HG03108 (cell line): ENCODE measurements around the gene CCDC187.

Experiments
- ATAC-seq: cut with Tn5 transposase; IDR thresholded peaks from one replicate; pipeline ENCODE4 v1.9.1; 2021; ENCODE audit warnings: moderate library complexity; ENCODE audit not compliant: unreplicated experiment

CCDC187 gene

DNA sequence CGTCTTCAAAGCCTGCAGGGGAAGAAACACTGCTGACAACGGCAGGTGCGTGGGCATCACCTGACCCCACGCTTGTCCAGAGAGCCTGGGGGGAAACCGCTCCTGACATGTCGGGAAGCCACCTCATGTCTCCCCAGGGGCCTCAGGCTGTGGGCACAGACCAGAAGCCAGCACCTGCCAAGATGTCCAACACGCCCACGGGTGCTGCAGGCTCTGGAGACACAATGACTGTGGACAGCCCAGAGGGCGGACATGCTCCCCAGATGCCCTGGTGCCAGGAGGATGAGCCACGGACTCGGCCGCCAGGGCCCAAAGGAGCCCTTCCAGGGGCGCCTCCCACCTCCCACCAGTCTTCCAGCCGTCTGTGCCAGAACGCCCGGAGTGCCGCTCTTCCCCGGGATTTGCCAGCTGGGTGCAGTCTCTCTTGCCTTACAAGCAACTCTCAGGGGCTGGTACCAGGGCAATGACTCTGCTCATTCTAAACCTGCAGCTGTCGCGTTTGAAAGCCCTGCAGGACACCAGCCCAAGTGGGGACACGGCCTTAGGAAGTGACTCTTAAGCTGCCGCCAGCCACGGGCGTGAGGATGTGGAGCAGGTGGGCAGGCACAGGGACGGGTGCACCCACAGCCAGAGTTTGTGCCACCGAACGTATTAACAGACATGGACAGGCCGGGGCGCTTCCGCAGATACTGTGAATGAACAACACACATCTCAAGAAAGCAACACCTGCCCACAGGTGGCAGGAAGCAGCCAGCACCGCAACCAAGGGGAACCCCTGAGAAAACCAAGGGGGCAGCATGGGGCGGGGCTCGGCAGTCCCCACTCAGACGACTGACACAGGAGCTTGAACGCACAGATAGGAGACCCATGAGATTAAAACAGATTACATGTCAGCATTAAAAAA, 92.2 kb downstream of the CCDC187 start:
- no peak for ATAC-seq

DNA sequence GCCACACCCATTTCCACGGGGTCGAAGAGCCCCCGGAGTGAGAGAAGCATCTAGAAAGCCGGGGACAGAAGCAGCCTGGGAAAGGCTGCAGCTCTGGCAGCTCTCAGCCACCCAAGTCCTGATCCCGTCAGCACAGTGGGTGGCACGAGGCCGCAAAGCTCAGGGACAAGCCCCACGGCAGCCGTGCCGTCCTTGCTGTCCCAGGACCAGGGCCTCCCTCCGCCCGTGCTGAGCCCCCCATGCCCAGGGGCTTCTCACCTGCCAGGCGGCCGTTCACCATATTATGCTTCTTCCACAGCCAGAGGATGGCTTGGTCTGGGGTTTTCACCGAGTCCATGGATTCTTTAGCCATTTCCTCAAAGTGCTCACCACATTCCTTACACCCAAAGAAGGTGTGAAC, 92.9 kb downstream of the CCDC187 start:
- no peak for ATAC-seq

DNA sequence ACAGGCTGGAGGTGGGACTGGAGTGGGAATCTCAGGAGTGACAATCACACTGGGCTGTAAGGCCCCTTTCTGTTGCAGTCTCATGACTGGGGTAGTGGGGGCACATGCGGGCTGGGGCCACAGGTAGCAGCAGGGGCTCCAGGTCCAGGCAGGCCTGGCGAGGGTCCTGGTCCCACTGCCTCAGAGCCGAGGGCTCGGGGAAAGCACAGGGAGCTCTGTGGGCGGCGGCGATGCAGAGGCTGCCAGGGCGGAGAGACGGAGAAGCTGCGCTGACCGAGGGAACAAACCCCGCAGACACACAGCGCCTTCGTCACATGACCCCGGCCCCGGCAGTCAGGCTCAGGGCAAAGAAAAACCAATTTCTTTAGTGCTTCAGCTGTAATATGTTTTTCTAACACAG, 93.6 kb downstream of the CCDC187 start:
- no peak for ATAC-seq

DNA sequence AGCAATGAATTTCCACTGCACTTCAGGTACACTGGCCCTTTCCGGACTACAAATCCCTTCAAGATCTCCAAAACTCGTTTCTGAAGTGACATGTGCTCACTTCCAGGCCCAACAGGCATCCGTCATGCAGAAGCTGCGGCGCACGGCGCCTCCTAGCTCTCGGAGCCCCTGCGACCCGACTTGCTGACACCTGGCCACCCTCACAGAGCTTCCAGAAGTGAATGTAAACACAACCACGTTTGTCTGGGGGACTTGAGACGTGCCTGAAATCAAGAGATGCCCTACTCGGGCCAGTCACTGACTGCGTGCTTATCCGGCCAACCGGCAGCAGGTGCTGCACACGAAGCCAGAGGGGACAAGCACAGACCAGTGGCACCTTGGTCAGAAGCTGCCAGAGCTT, 94.1 kb downstream of the CCDC187 start:
- ATAC-seq: no peak

DNA sequence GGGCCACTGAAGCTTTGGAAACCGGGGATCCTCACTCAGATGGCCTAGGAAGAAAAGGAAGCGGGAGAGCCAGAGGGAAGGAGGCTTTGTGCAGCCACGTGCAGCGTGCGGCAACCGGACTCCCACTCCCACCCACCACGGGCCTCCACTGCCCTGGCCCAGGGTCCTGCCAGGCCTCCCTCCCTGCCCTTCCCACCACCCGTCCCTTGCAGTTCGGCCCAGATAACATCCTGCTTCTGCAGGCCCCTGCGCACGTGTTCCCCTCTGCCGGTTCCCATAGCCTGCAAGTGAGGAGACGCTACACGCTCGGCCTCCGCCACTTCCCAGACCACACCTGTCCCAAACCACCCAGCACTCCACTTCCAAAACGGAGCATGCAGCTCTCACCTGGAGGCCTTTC, 94.7 kb downstream of the CCDC187 start:
- ATAC-seq: no peak

DNA sequence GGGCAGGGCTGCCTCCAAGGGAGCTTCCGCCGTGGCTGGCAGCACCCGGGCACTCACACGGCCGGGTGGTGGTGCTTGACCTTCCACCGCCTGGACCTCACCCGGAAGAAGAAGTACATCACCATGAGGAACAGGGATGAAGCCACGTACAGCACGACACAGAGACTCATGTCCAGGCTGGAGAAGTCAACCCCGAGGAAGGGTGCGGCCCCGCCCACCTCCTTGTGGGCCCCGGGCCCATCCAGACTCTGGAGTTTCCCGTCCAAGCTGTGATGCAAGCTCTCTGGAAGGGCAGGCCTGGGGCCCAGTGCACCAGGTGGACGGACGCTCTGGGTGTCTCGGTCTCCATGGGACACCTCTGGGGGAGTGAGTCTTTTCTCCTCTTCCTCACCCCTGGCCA, 95.2 kb downstream of the CCDC187 start:
- no peak for ATAC-seq

DNA sequence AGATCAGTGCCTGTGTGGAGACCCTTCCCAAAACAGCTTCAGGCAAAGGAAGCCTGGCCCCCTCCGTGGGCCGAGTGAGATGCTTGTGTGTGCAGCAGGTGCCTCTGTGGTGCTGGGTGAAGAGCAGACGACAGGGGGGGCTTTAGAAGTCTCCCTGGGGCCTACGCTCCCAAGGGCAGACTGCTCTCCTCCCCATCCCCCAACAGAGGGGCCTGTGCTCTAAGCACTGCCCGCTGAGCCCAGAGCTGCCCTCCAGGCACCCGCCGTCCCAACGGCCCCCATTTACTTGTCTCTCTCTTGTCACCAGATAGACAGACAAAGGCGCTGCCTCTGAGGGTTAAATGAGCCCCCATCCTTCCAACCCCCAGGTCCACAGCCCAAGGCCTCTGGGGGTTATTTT, 96.3 kb downstream of the CCDC187 start:
- no peak for ATAC-seq

DNA sequence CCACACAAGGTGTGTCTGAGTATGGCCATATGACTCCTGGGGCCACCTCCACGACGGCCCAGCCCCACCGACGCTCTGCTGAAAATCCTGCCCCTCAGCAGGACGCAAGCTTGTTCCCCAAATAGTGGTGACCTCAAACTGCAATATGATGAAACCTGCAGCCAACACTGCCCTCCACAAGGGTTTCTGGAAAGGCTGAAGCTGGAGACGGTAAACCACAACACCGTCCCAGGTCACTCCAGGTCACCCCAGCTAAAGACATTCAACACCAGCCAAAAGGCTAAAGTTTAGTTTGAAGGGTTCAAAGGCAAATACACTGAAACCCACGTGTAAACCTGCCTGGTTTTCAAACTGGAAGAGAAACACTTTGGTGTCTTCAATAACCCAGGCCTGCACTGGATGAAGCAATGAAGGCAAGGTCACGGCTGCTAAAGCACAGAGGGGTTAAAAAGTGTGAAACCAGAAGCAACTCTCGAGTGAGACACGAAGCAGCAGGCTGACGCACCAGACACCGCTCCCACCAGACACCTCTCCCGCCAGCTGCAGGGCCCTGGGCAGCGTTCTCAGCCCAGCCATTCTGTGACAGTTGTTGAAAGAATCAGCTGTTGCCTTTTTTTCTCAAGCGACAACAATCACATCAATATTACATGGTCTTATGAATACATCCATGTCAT, 97.2 kb downstream of the CCDC187 start:
- ATAC-seq: no peak

DNA sequence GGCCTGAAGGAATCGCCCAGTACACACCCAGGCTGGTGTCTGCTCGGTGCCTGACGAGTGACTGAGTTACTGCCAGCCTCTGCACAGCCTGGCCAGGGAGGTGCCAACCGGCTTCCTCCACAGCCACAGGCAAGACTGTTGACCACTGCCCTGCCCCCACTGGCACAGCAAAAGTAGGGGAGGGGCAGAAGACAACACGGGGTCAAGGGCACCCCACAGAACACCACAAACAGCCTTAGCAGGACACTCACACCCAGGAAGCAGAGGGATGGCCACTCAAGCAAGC, 98.2 kb downstream of the CCDC187 start:
- ATAC-seq: no peak

DNA sequence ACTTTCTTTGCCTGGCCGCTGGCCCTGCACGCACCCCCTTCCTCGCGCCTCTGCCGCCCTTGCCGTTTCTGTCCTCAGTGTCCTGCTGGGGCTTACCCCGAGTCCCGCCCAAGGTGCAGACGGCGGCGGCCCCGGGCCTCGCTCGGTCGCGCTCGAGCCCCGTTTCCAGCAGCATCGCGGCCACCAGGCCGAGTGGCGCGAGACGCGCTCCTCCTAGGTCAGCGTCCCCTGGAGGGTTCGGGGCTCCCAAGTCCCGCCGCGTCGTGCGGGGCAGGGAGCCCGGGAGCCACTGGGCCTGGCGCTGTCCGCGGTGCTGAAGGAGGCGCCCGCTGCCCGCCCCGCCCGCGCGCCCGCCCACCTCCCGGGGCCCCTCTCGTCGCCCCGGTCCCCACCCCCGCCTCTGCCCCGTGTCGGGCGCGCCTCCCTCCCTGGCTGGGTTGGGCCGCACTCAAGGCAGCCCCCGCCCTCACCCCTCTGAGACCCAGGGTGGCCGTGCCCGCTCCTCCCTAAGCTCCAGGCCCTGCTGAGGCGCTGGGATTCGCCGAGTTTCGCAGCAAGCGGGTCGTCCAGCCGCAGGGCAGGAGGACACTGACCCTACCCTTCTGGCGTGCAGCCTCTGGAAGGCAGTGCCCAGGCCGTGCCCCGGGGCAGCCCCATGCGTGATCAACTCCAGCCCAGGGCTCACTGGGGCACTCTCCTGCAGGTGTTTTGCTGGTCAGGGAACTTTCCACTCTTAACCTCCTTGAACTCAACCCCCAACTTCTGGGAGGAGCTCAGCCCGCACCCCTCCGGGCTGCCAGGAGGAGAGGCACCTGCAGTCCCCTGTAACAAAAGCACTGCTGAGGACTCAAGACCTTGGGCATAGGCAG, 98.8 kb downstream of the CCDC187 start, which contains the start of gene LHX3:
Gene LHX3 (minus strand): TSS at position 291 of the 869 bp plus-strand sequence. CDS start 116 bp downstream, at position 175.
- no peak for ATAC-seq

DNA sequence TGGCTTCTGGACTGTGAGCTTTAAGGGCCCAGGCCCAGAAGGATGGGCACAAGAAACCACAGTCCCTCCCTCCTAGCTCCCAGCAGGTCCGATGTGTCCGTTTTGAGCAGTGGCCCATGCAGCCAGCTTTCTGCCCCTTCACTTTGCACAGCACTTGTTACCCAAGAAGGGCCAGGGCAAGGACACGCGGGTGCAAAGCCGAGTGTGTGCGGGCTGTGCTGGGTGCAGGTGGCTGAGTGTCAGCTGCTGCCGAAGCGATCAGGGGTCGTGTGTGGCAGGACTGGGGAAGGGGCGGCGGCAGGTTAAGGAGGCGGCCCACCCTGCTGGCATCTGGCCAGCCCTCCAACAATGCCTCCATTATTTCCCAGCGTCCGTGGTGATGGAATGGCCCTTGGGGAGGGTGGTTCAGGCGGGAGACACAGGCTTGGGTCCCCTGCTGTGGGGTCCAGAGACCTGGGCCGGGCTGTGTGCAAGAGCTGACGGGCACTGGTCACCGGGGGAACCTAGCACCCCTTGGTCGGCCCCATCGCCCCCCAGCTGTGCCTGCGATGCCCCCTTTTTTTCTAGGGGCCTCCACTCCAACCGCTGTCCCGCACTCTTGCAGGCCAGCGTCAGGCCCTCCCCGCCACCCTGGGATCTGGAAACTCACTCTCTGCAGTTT, 99.6 kb downstream of the CCDC187 start:
- no peak for ATAC-seq

DNA sequence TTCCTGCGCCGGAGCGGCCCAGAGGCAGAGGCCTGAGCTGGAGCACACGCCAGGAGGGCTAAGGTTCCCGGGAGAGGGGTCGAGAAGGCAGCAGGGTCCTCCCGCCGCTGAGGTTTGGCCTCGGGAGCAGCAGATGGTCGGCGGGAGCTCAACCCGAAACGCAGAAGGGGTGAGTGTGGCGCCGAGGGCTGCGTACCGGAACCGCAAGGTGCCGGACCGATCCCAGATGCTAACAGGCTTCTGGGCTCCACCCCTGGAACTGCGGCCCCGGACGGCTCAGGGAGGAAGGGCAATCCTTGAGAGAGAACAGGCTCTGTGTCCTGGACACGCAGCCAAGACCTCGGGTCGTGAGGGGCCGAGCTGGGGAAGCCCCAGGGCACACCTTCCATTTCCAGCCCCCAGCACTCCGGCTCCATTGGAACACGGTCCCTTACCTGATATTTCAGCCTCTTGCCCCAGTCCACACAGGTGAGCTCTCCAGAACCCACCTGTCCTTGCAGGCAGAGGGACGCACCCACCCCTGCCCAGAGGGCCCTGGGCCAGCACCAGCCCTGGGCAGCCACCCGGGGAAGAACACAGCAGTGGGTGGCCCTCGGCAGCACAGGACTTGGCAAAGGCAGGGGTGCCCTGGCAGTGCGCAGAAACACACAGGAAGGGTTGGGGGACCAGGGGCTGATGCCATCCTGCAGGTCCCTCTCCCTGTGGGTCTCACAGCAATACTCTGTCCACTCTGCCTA, 100.3 kb downstream of the CCDC187 start:
- no peak for ATAC-seq

DNA sequence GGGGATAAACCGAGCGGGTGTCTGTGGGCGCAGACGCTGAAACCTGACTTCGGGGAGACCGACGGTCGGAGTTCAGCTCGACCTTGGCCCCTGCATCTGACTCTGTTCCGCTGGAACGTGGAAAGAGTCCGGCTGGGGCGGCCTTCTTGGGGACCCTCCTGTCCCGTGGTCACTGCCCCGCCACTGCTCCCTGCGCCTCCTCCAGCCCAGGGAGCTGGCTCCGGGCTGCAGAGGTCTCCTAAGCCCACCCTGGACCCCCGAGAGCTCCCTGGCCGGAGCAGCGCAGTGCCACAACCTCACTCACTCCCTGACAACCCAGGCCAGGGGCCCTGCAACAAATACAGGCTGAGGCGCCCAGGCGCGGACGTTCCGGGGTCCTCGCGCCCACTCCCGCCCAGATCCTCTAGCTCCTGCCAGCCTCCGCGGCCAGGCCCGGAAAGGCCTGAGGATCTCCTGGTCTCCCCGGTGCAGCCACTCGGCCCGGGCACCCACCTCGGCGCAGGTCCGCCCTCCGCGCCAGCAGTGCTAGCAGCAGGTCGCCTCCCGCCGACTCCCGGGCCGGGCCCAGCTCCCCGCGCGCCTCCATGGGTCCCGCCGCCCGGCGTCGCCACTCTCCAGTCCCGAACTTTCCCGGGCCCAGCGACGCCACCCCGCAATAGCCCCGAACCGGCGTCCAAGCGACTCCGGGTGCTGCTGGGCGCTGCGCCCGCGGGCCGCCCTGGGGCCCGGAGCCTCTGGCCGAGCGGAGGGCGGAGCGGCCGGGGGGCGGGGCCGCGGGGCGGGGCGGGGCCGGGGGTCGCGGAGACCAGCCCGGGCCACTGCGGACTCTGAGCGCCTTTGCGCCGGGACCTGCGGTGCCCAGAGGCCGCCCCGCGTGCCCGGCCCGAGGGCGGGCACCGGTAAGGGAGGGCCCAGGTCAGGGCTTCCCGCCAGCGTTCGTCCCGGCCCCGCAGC, 101.2 kb downstream of the CCDC187 start:
- ATAC-seq: no peak

DNA sequence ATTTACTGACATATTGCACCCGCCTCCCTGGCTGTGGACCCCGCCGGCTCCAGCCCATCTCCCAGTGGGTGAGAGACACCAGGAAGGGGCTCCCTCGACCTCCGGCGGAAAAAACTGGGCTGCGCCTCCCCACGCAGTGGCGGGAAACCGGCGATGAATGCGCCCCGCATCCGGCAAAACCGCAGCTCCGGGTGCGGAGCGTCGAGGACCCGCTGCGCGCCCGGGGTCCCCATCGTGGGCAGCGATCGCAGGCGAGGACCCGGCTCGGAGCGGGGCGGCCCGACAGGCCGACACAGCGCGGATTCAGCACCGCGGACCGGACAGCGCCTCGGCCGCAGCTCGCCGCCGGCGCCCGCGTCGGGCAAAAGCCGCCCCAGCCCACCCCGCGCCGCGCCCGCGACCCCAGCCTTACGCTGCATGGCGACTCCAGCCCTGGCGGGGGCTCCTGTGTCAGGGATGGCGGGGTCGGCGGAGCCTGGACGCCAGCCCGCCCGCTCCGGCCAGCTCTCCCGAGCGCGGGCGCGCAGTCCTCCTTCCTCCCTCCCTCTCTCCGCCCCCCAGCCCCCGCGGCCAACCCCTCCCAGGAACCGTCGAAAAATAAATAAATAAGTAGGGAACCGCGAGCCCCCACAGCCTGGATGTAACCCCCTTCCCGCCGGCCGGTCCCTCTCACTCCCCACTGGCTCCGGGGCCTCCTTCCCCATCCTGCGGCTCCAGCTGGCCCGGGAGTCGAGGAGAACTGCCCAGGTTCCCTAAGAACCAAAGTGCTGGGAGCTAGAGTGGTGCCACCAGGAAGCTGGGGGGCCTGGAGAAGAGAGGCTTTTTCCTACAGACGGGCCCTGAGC, 102.1 kb downstream of the CCDC187 start:
- ATAC-seq: no peak

DNA sequence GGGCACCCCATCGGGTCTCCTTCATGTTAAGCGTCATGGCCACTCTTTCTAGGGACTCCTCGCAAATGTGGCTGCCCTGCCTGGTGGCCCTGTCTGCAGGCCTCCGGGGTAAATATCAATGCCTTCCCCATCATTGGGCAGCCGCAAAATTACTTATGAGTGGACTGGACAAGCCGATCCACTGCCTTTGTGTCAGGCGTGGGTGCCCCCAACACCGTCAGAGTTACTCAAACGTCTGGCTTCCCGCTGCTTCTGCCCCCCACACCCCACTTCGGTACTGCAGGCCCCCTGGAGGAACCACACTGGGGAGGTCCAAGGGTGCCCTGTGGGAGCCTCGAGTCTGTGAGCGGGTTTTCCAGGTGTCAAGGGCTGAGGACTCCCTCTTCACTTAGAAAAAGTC, 102.7 kb downstream of the CCDC187 start:
- no peak for ATAC-seq

DNA sequence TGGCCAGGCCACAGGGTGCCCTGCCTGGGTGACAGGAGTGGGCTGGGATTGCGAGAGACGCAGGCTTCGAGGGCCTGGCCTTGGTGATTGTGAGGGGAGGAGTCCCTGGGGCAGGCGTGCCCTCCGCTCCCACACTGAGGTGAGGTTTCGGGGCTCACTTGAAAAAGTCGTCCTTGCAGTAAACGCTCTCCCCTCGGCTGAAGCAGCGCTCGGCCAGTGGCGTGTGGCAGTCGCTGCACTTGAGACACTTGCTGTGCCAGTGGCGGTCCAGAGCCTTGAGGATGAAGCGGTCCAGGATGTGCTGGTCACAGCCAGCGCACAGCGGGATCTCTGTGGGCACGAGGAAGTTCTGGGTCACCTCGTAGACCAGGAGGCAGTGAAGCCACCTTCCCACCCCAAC, 103.5 kb downstream of the CCDC187 start:
- ATAC-seq: no peak
